ENCODE measurements around the gene DMRT2. TPM values are rescaled to one million over a fixed set of nuclear protein-coding genes. Genes with fewer than 3 reads are reported as not detected.

DMRT2 gene
- total and polyA plus RNA-seq, 2 of the 13 experiments (the other 11 are each of a cell fraction or from before 2014, with no cell fraction given), result not detected

DNA sequence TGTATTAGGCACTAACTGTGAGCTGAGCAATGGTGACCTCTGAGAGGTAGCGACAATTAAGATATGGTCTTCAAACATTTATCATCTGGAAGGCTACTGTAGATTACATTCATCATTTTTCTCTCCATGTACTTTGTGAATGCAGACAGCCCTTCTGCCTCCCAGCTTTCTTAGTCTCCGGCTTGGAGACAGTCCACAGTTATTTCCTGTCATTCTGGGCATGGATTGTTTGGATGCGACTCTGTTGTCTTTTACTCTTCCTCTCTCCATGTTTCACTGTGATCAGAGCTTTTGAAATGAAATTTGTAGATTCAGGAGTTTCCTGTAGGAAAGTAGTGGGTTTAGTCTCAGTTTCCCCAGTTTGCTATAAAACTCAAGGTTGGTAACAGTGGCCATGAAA lies 20.5 kb downstream of the DMRT2 start:
- no peak for FAIRE-seq
- Histone ChIP-seq H3K4me2 (ENCODE audit: low read depth, low read length) (no peak overlapping the region), H4K20me1 (ENCODE audit: insufficient read depth, low read length) (no peaks in the 10 kb centered on the region), H3K79me2 (ENCODE audit: insufficient read depth, low read length) (no peaks in the 10 kb centered on the region), H3K4me3 (replicated peaks in 1 of 3; ENCODE audit: insufficient read depth in 1 of 3, low read depth in 2 of 3, low read length in 3 of 3) (no peak overlapping the region), H3K9ac (ENCODE audit: insufficient read depth, low read depth, low read length) (no peak overlapping the region), H2AFZ (ENCODE audit: low read length) (no peak overlapping the region), H3K27me3 (ENCODE audit: control insufficient read depth in 1 of 2, insufficient read depth in 2 of 2, low read length in 2 of 2) (peaks cover 0 to 3% of the 10 kb centered on the region in 2 experiments; a peak in 1 of 5 replicates), H3K36me3 (replicated peaks in 1 of 2; ENCODE audit: control insufficient read depth in 1 of 2, insufficient read depth in 2 of 2, low read length in 2 of 2) (no peaks in the 10 kb centered on the region), H3K27ac (ENCODE audit: extremely low read length, insufficient read depth, low read length) (no peak overlapping the region), H3K9me3 (ENCODE audit: low read length) (no peaks in the 10 kb centered on the region), H3K4me1 (ENCODE audit: insufficient read depth, low read length) (no peaks in the 10 kb centered on the region)
- ChIA-PET POLR2A (no interaction called here), CTCF (ENCODE audit: low intra/inter-chr PET ratio, low total read pairs) (no interaction called here)
- BruUV-seq (replicated peaks), result no TSS peak
- DNase-seq (ENCODE audit: low spot score), result no peak
- 0% methylated on average over 3 of the region's 3 CpGs for WGBS (ENCODE audit: low lambda C conversion rate)
- no peak for TF ChIP-seq RELA (CRISPR knock-in tag; IDR thresholded peaks at IDR 0.05)
- TF ChIP-seq MTA1 (CRISPR knock-in tag; IDR thresholded peaks at IDR 0.05; ENCODE audit: borderline replicate concordance), result no peak
- TF ChIP-seq ZNF335 (CRISPR knock-in tag; IDR thresholded peaks at IDR 0.05), result no peak
- no peak for TF ChIP-seq GATAD2A (CRISPR knock-in tag; IDR thresholded peaks at IDR 0.05)
- no peak for TF ChIP-seq ZNF674 (CRISPR knock-in tag; IDR thresholded peaks at IDR 0.05; ENCODE audit: low read depth)
- intact Hi-C loops (cut with micrococcal nuclease; ENCODE audit: unreplicated experiment) (no loop called here), in situ Hi-C loops (cut with HindIII; ENCODE audit: extremely low pct_ligation_motif_present, low pct_unique_long_range_greater_than_20kb) (no loop called here)
- no peak for ATAC-seq

- TF ChIP-seq ZXDC (CRISPR knock-in tag; IDR thresholded peaks at IDR 0.05) (no peak), PHF5A (CRISPR knock-in tag; IDR thresholded peaks at IDR 0.05; ENCODE audit: low read depth, unreplicated experiment) (no peak), ZNF207 (IDR thresholded peaks at IDR 0.05; ENCODE audit: borderline replicate concordance) (no peak), NPAS2 (CRISPR knock-in tag; IDR thresholded peaks at IDR 0.05; ENCODE audit: borderline replicate concordance) (no peak), KLF16 (CRISPR knock-in tag; IDR thresholded peaks at IDR 0.05) (no peak), ZNF549 (CRISPR knock-in tag; IDR thresholded peaks at IDR 0.05) (no peak), CENPBD1 (CRISPR knock-in tag; IDR thresholded peaks at IDR 0.05; ENCODE audit: borderline replicate concordance, low read depth) (no peak), NKX3-1 (CRISPR knock-in tag; IDR thresholded peaks at IDR 0.05) (no peak)
- Histone ChIP-seq H3K36me3 (replicated peaks in 1 of 2; ENCODE audit: control insufficient read depth in 1 of 2, insufficient read depth in 2 of 2, low read length in 2 of 2) (no peaks in the 10 kb centered on the region), H3K4me1 (ENCODE audit: insufficient read depth, low read length) (no peaks in the 10 kb centered on the region), H3K4me3 (replicated peaks in 1 of 3; ENCODE audit: insufficient read depth in 1 of 3, low read depth in 2 of 3, low read length in 3 of 3) (no peak overlapping the region), H3K9ac (ENCODE audit: insufficient read depth, low read depth, low read length) (no peak overlapping the region), H3K27ac (ENCODE audit: extremely low read length, insufficient read depth, low read length) (no peak overlapping the region), H4K20me1 (ENCODE audit: insufficient read depth, low read length) (no peaks in the 10 kb centered on the region), H3K9me3 (ENCODE audit: low read length) (no peaks in the 10 kb centered on the region), H3K79me2 (ENCODE audit: insufficient read depth, low read length) (no peaks in the 10 kb centered on the region), H3K27me3 (ENCODE audit: control insufficient read depth in 1 of 2, insufficient read depth in 2 of 2, low read length in 2 of 2) (peaks cover 0 to 3% of the 10 kb centered on the region in 2 experiments; a peak in 1 of 5 replicates), H2AFZ (ENCODE audit: low read length) (no peak overlapping the region), H3K4me2 (ENCODE audit: low read depth, low read length) (no peak overlapping the region)
- FAIRE-seq (no peak), DNase-seq (ENCODE audit: low spot score) (no peak), ATAC-seq (no peak)
- 0% methylated on average over 3 of the region's 3 CpGs for WGBS (ENCODE audit: low lambda C conversion rate)
- POLR2A ChIA-PET, result no interaction called here
- CTCF ChIA-PET (ENCODE audit: low intra/inter-chr PET ratio, low total read pairs), result no interaction called here
- BruUV-seq (replicated peaks), result no TSS peak
- in situ Hi-C loops (cut with HindIII; ENCODE audit: extremely low pct_ligation_motif_present, low pct_unique_long_range_greater_than_20kb) (no loop called here), intact Hi-C loops (cut with micrococcal nuclease; ENCODE audit: unreplicated experiment) (no loop called here)
Observed at GRCh38 chr9:1071730-1072129, 21.6 kb downstream of the DMRT2 start.

All from HepG2 (cell line).